Measurements from ENCODE around the gene PMF1.
"Not testable (repeated sequence)": the region's sequence is repeated elsewhere in the genome, so short reads cannot be mapped to it uniquely, and the experiment has no call there.

Gene PMF1

DNA sequence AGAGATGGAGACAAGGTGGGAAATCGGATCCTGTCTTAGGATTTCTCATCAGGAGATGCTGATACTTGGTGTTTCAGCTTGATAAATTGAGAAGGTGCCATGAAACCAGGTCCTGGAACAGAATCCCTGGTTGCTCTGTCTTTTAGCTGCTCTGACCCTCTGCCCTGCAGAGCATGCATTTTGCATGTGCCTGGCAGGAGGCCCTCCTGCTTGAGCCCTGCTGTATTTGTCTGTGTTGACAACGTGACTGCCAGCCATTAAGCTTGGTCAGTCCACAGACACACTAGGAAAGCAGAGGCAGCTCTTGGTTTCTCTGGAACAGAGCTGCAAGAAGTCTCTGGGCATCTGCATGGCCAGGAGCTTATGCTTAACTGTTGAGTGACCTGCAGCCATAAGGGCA is 16.4 kb upstream of the PMF1 start:
- DNase-seq (ENCODE audit: low read depth in 3 of 3) = no peak

DNA sequence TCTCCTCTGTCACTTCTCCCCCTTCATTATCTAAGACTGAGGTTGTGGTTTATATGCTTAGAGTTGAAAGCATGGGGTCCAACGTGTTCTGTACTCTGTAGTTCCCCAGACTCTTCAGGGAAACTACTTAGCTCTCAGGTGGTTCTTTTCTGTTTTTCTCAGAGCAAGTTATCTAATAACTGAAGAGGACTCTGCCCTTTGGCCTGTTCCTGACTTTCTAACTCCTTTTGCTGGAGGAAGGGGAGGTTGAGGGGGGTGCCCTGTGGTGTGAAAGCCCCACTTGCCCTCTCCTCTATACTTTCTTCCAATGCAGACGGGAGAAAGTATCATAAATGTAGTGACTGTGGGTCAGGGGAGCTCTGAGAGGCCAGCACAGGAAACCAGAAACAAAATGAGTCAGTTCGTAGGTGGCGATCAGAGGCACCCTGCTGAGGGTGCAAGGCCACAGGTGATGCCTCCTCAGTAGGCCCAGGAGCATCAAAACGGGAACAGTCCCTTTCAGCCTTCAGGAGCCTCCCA is 13.9 kb upstream of the PMF1 start:
- DNase-seq (ENCODE audit: low read depth in 3 of 3) = no peak

GRCh38 chr1:156200044-156200443 is 12.8 kb upstream of the PMF1 start:
- no peak for DNase-seq (ENCODE audit: low read depth in 3 of 3)

- no peak for DNase-seq (ENCODE audit: low read depth in 3 of 3)
Measured at GRCh38 chr1:156203331-156203730, 9.5 kb upstream of the PMF1 start.

DNA sequence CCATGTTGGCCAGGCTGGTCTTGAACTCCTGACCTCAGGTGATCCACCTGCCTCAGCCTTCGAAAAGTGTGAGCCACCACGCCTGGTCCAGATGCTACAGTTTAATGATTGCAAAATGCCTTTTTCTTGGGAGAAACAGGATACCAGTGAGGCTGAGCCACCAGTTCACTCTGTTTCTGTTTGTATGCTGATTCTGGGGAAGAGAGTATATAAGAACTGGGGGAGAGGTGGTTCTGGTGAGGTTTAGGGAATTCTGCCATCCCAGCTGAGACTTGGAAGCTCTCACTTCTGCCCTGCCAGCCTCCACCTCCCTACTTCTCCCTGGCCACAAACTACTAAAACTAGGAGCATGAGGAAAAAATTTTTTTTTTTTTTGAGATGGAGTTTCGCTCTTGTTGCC is 8.1 kb upstream of the PMF1 start:
- DNase-seq (ENCODE audit: low read depth in 3 of 3) = no peak

- DNase-seq (ENCODE audit: low read depth in 3 of 3) = no peak
Measured at GRCh38 chr1:156211243-156211642, 1.6 kb upstream of the PMF1 start.

DNA sequence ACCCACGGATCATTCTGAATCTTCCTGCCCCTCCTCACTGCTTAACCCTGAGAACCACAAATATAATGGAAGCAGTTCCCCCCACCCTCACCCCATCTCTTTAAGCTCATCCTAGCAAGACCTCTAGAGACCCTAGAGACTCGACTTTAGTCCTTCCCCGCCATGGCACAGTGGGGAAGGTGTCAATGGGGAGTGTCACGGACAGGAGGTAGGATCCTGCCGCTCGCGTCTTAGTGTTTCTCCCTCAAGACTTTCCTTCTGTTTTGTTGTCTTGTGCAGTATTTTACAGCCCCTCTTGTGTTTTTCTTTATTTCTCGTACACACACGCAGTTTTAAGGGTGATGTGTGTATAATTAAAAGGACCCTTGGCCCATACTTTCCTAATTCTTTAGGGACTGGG is 677 bp upstream of the PMF1 start:
- DNase-seq (ENCODE audit: low read depth in 3 of 3) = no peak

DNA sequence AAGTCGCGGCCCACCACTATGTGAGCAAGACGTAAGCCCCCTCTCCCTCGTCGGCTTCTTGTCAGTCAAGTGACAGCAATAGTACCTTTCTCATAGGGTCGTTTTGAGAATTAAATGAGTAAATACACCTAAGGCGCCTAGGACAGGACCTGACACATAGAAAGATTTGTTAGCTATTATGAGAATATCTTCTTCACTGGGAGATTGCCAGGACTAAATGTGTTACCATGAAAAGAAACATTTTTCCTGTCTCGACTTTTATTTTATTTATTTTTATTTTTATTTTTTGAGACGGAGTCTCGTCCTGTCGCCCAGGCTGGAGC is 798 bp downstream of the PMF1 start:
- no peak for DNase-seq (ENCODE audit: low read depth in 3 of 3)

DNA sequence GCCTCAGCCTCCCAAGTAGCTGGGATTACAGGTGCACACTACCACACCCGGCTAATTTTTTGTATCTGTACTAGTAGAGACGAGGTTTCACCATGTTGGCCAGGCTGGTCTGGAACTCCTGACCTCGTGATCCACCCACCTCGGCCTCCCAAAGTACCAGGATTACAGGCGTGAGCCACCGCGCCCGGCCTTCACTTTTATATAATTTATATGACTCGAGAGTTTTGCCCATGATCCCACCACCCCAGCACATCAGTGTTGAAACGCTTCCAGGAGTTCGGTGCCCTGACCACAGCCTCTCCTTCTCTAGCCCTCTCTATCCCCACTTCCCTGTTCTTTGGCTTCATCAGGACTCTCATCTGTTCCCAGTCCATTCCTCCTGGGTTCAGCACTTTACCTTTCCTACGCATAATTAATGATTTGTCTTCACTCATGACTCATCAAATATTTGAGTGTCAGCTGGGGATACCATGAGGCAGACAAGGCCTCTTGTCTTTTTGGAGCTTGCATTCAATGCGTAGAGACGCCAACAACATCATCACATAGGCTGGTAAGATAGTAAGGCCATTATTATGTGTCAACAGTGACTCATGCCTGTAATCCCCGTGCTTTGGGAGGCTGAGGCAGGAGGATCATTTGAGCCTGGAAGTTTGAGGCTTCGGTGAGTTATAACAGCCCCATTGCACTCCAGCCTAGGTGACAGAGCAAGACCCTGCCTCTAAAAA is 1.4 kb downstream of the PMF1 start:
- DNase-seq (ENCODE audit: low read depth in 3 of 3) = no peak

DNA sequence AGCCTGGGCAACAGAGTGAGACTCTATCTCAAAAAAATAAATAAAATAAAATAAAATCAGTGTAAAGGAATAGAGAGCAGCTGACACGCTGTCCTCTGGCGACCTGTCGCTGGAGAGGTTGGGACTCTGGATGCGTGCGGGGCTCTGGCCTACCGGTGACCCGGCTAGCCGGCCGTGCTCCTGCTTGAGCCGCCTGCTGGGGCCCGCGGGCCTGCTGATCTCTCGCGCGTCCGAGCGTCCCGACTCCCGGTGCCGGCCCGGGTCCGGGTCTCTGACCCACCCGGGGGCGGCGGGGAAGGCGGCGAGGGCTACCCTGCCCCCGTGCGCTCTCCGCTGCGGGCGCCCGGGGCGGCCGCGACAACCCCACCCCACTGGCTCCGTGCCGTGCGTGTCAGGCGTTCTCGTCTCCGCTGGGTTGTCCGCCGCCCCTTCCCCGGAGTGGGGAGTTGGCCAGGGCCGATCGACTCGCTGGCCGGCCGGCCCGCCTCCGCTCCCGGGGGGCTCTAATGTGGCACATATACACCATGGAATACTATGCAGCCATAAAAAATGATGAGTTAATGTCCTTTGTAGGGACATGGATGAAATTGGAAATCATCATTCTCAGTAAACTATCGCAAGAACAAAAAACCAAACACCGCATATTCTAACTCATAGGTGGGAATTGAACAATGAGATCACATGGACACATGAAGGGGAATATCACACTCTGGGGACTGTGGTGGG is 3.7 kb downstream of the PMF1 start:
- DNase-seq (ENCODE audit: low read depth in 3 of 3) = not testable (repeated sequence)

GRCh38 chr1:156217871-156218270 is 5.1 kb downstream of the PMF1 start:
- no peak for DNase-seq (ENCODE audit: low read depth in 3 of 3)

DNA sequence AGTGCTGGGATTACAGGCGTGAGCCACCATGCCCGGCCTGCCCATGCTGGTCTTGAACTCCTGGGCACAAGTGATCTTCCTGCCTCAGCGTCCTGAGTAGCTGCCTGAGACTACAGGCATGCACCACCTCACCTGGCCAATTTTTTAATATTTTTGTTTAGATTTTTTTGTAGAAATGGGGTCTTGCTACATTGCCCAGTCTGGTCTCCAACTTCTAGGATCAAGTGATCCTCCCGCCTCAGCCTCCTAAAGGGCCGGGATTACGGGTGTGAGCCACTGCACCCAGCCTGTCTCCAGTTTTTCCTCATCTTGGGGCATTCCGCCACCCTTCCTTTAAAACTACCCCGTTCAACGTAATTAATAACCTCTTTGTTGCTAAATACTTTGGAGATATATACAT is 7.4 kb downstream of the PMF1 start:
- DNase-seq (ENCODE audit: low read depth in 3 of 3) = no peak

DNA sequence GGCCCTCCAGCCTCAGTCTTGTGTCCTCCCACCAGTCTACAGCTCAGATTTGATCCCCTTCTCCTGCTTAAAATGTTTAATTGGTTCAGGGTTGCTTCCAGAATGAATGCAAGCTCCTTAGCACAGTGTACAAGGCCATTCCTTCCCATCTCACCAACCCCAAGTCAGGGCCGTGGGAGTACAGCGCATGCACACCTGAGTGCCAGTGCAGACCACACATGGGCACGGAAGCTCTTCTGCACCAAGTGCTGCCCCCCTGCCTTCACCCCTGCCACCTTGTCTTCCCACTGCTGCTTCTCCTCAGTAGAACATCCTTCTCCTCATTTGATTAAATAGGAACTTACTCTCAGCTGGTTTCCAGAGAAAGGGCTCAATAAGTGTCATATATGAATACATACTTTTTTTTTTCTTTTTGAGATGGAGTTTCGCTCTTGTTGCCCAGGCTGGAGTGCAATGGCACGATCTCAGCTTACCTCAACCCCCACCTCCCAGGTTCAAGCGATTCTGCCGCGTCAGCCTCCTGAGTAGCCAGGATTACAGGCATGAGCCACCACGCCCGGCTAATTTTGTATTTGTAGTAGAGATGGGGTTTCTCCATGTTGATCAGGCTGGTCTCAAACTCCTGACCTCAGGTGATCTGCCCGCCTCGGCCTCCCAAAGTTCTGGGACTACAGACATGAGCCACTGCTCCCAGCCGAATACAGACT is 9.3 kb downstream of the PMF1 start:
- no peak for DNase-seq (ENCODE audit: low read depth in 3 of 3)

GRCh38 chr1:156225677-156226014 is 12.8 kb downstream of the PMF1 start:
- no peak for DNase-seq (ENCODE audit: low read depth in 3 of 3)

DNA sequence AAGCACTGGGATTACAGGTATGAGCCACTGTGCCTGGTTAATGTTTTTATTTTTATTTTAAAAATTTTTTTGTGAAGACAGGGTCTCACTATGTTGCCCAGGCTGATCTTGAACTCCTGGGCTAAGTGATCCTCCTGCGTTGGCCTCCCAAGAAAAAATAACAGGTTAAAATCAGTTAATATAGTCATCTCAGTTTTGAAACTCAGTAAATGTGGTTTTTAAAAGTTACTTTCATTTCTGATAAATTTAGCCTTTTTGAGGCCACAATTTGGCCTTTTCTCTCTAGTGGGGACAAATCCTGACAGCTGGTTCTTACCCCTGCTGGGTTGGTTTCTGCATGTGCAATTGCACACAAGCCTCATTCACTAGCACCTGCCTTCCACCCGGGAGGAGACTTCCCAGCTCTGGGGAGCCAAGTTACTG is 13.3 kb downstream of the PMF1 start:
- DNase-seq (ENCODE audit: low read depth in 3 of 3) = no peak

- DNase-seq (ENCODE audit: low read depth in 3 of 3) = no peak
Measured at GRCh38 chr1:156226782-156227181, 14.0 kb downstream of the PMF1 start.

DNA sequence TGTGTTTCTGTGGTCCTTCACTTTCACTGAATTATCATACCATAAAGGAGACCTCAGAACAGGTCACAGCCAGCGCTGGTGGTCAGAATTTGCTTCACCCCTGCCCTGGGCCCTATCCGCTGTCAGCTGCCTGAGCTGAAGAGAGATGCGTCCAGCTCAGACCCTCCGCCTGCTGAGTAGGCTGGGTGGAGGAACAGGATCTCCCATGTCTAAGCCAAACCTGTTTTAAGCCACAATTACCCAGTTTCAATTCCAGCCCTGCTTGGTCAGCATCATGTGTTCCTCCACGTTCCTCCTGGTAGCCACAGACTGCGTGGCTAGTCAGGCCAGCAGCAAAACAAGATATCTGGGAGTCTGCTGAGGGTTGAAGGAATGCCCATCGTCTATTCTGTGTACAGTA is 15.7 kb downstream of the PMF1 start:
- DNase-seq (ENCODE audit: low read depth in 3 of 3) = no peak

- DNase-seq (ENCODE audit: low read depth in 3 of 3) = no peak
Measured at GRCh38 chr1:156229809-156230472, 17.1 kb downstream of the PMF1 start.

GRCh38 chr1:156230473-156230837 is 17.6 kb downstream of the PMF1 start:
- DNase-seq (ENCODE audit: low read depth in 3 of 3) = no peak

GRCh38 chr1:156232201-156232894 is 19.5 kb downstream of the PMF1 start:
- no peak for DNase-seq (ENCODE audit: low read depth in 3 of 3)

DNA sequence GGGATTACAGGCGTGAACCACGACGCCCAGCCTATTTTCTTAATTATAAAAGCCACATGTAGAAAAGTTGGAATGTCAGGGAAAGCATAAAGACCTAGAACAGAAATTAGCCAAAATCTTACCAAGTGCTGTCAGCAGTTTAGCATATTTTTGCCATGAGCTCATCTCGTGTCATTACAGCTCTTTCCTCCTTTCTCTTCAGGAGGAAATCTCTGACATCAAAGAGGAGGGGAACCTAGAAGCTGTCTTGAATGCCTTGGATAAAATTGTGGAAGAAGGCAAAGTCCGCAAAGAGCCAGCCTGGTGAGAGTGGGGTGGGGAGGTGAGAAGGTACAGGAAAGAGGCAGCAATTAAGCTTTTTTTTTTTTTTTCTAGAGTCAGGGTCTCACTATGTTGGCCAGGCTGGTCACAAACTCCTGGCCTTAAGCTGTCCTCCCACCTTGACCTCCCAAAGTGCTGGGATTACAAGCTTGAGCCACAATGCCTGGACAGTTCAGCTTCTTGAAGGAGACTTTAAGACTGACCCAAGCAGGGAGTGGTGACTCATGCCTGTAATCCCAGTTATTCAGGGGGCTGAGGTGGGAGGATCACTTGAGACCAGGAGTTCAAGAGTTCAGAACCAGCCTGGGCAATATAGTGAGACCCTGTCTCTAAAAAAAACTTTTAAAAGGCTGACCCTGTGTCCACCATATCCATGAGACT is 20.8 kb downstream of the PMF1 start:
- DNase-seq (ENCODE audit: low read depth in 3 of 3) = no peak
